Ramos (cell line): ENCODE results near the gene TRNT1.

Experiments used
- in situ Hi-C: fragments of 300-500 bp; cut with MboI; formaldehyde crosslinking; loops from one replicate; pipeline ENCODE4 v1.14.3; 2022; ENCODE audit warnings: low sequenced_read_pairs; ENCODE audit not compliant: unreplicated experiment

Gene TRNT1

DNA sequence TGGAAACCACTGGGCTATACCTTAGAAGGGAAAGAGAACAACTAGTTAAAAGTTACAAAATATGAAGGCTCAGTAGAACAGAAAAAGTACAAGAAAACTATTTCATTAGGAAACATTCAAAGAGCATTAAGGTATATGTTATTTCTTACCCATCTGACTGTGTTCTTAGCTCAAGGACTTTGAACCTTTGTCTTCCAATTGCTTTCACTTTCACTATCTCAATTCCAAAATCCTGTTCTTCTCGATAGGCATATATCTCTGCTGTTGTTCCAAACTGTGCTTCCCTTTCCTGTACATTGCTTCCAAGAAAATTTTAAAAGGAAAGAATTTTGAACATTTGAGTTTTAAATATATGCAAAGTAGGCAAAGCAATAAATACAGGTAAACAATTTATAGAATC, 45.9 kb downstream of the TRNT1 start:
- in situ Hi-C loops, result no loop called here

DNA sequence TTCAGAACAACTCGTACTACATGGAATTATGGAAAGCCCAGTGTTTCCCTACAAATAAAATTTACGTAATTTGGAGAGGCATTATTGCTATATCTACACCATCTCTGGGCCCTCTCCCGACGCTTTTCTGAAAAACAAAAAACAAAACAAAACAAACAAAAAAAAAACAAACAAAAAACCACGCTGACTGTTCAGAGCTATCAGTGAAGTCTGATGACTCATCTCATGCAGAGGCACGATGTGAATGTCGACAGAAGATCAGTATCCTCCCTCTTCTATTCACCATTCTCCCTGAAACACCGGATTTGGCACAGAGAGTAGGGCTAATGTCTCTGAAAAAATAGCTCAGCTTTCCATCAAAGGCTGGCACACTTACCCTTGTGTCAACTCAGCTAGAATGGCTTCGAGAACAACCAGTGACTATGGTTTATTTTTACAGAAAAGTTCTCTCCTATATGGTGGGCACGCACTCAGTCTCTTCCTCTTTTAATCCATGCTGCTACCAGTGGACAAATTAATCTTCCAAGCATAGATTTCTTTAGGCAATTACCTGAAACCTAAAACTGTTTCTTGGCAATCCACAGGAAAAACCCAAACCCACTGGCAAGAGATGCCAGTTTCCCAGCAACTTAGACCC, 51.2 kb downstream of the TRNT1 start:
- in situ Hi-C loops, result loop anchor here (25.0 kb wide), 1 partner anchor 1109 kb away; no protein-coding TSS in a partner anchor

DNA sequence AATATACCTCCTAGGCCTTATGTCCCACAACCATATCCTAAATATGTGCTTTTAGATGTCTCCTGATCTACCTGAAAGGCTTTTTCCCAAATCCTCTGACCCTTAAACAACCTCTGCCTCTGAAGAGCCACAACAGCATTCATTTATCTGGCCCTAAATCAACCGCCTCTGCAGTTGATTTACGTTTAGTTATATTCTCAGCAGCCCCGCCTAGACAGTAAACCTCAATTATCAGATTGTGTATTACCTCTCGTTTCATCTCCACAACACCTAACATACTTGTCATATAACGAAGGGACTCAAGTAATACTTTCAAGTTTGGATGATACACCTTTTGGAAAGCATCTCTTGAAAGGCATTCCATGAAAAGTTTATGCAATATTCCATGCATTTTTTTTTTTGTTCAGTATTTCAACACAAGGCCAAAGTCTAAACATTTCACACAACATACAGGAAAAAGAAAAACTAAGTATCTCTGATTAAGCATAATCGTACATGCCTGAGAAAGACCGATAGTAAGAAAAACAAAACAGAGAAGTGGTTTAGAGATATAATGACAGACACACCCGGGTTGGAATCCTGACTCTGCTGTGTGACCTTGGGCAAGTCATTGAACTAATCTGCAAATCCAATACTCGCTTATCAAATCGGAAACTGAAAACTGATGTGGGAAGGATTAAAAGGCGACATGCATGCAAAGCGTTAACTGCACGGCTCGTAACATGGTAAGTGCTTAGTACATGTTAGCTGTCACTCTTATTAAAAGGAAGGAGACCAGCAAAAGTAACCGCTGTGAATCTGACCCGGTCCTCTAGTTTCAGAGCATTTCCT, 52.0 kb downstream of the TRNT1 start:
- in situ Hi-C loops, result loop anchor here (25.0 kb wide), 1 partner anchor 1109 kb away; no protein-coding TSS in a partner anchor

DNA sequence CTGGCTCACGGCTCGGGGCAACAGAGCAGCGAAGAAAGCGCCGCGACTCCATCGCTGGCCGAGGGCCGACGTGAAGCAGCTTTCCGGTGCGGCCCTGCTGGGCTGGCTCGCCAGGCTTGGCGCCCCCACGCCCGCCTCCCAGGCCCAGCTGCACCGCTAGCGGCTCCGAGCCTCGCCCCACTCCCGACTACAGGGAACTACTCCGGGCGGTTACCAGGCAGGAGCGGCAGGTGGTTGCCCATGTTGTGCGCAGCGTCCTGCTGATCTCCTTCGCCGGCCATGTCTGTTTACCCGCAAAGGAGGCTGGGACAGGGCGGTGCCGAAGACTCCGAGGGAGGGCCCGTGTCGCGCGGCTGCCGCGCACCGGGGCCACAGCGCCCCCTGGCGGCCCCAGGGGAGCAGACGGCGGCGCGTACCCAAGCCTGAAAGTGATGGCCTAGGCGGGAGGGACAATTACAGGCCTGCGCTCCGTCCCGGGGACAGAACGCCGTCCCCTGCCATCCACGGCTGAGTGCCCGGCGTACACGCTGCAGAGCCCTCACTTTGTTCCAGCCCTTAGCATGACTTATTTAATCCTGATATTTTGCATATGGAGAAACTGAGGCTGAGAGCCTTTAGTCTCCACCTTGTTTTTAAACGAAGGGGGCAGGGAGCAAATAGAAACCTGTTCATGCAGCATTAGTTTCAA, 52.8 kb downstream of the TRNT1 start, which contains the start of gene CRBN:
Gene CRBN, minus strand, starts transcription at position 285 of the 688 bp plus-strand sequence. Its CDS starts 4 bp downstream, at position 281.
- in situ Hi-C loops, result loop anchor here (25.0 kb wide), 1 partner anchor 1108 kb away; no protein-coding TSS in a partner anchor

DNA sequence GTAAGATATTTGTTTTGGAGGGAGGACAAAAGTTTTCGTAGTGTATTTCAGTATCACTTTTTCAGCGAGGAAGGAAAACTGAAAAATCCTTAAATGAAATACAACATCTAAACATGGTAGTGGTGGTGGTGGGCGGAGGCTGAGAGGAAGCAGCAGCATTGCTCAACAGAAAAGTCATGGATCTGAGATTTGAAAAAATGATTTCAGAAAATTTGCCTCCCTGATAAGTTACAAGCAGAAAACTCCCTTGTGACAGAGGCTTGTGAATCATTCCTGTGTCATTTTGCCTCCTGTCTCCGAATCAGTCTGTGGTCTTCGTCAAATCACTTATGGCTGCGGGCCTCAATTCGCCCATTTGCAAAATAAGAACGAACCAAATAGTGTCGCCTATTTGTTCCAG, 53.7 kb downstream of the TRNT1 start:
- in situ Hi-C loops, result loop anchor here (25.0 kb wide), 1 partner anchor 1107 kb away; no protein-coding TSS in a partner anchor

DNA sequence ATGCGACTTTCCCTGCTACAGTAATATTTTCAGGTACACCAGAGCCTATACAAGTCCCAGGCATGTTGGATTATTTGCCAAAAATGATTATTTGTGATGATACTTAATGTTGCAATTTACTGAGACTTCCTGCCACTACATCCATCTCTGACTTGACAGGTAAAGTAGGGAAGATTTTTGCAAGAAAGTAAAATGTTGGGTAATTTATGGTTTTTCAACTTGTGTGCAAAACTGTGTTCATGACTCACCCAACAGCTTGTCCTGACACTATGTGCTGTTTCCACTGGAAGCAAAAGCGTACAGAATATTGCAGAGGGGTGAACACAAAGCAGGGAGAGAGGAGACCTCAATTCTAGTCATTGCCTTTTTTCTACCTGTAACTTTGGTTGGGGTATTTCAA, 58.1 kb downstream of the TRNT1 start:
- in situ Hi-C loops, result loop anchor here (25.0 kb wide), 1 partner anchor 1102 kb away; no protein-coding TSS in a partner anchor

DNA sequence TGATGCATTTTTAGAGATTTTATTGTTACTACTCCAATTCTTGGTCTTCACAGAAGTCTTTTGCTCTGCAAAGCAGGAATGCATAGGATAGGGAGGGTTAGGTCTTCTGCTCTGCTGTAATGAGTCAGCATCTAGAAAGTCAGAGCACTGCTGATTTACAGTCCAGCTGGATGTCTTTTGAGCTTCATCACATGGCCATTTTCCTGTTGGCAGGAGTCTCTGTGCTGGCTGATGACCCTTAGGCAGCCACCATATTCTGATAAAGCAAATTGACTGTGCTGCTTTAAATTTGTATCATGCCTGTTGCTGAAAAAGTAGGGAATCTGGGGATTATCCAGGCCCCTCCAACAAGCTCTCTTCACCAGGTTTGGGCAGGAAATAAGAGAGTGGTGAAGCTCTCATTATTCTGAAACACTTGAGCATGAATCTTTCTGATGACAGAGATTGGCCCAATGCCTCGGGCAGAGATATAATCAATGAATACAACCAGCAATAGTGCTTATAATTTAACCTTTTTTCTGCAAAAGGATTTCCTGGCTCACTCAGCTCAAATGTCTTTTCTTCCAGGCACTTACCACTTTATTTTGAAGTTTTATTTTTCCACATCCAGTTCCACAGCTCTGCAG, 62.5 kb downstream of the TRNT1 start:
- in situ Hi-C loops, result loop anchor here (25.0 kb wide), 1 partner anchor 1098 kb away; no protein-coding TSS in a partner anchor

DNA sequence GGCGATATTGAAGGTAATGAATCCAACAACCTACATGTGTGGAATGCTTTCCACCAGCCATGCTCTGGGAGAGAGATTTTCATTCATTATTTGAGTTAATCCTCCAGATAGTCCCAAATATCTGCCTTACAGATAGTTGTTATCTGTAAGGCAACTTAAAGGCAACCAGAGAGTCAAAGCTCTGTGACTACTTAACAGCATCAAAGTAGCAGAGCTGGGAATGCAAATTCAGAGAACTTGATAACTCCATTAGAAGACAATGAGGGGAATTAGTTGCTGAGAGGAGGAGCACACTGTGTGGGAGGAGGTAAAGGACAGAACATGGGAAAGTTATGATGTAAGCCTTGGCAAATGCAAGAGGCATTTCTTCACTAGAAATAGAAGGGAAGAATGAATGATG, 63.2 kb downstream of the TRNT1 start:
- in situ Hi-C loops, result loop anchor here (25.0 kb wide), 1 partner anchor 1097 kb away; no protein-coding TSS in a partner anchor

DNA sequence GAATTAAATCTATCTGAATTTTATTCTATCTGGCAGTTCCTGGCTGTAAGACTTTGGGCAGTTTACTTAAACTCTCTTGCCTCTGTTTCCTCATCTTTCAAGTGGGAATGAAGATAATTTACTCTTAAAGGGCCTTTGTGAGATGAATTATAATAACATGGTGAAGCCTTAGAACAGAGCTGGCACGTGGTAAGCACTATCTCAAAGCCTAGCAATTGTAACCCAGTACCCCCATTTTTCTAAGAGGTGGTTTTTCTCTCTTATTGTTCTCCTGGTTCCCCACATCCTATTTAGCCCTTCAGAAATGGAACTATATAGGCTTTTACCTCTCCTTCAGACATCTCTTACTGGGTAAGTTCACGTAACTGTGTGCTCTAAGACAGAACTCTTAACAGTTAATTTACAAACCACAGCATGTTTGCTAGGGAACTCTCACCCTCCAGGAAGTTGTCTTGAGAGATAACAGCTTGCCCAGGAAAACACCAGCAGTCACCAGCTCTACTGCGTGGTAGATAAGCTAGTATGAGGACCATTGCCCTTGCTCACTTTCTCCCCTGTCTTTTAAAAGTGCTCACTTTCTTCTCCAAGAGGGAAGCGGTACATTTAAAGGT, 65.0 kb downstream of the TRNT1 start:
- in situ Hi-C loops, result loop anchor here (25.0 kb wide), 1 partner anchor 1096 kb away; no protein-coding TSS in a partner anchor

DNA sequence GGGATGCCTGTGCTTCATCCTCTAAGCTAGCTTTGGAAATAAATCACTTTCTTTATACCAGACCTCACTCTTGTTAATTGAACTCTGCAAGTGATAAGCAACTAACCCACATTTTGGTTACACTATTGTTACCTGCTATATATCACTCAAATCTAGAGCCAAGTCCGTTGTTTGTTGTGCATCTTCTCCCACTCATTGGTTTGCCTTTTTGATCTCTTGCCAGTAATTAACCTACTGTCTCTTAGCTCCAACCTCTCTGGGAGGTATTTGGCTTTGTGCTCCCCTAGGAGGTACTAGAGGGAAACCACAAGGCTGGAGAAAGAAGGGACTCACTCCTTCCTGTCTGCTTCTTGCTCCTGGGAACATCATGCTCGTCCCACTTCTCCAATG, 65.5 kb downstream of the TRNT1 start:
- in situ Hi-C loops, result loop anchor here (25.0 kb wide), 1 partner anchor 1095 kb away; no protein-coding TSS in a partner anchor

DNA sequence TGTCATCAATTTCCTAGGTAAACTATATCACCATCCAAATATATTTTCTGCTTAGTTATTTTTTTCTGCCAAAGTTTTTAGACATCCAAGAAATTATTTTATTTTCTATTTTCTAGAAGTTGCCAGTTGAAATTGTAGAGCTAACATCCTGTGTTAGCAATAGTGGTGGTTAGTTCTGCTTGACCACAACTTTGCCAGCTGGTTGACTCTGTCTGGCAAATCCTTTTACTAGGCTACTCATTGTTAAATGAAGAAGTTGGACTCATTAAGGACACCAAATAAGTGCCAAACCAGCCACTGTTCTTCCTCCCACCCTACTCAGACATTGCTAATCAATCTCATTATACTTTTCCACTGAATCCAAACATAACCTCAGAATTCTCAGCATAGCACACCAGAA, 68.1 kb downstream of the TRNT1 start:
- in situ Hi-C loops, result loop anchor here (25.0 kb wide), 1 partner anchor 1092 kb away; no protein-coding TSS in a partner anchor

DNA sequence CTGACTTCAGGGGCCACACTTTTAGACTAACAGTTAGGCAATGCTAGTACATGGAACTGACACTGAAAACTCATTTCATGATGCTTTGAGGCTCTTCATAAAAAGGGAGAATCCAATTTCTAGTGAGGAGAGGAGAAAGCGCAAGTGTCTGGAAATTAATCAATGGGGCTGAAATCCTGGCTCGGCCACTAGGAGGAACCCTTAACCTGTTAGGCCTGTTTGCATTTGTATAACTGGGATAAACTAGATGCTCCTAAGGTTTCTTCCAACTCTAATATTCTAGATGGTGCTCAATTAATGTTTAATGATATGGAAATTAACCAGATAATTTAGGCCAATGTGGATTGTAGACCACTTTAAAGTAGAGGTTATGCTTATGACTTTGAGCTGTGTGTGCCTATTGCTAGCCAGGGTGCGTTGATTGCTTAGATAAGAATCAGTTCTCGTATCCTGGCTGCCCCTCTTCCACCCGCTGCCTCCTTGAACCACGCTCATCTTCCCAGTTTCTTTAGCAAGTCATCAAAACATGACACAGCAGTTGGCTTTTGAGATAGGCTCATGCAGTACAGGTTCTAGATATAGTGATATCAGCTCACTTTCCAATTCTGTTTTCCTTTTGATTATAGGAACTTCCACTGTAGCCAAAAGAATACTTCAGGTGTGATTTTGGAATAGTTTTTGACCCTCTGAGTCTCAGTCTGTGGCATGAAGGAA, 69.6 kb downstream of the TRNT1 start:
- in situ Hi-C loops, result loop anchor here (25.0 kb wide), 1 partner anchor 1091 kb away; no protein-coding TSS in a partner anchor
